ENCODE measurements around the gene DNAAF1.

DNAAF1 gene

DNA sequence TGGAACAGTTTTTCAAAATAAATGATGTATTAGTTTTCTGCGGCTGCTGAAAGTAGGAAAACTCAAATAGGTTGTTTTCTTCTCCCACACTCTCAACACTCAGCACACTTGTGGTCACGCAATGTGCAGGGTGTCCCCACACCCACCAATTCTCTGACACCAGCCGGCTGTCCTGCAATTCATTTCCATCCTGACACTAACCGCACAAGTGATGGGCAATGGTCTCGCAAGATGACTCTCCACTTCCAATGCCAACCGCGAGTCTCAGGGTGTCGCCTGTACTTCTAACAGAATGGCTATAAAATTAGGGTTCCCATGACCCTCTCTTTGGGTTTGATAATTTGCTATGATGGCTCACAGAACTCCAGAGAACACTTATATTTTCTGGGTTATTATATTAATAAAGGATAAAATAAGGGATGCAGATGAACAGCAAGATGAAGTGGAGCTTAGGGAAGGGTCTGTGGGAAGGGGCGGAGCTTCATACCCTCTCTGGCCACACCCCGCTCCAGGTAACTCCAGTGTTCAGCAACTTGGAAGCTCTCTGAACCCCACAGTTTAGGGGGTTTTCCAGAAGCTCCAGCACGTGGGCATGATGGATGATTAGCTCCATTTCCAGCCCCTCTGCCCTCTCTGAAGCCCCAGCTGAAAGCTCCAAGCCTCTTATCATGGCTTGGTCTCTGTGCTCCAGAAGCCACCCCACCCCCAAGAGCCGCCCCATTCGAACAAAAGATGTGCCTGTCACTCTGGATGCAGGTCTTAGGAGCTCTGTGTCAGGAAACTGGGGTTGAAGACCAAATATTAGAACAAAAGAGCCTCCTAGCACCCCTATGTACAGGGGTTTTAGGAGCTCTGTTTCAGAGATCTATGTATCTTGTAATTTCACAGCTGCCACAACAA lies 21.9 kb downstream of the DNAAF1 start:
- H3K4me3 ChIP-seq (ENCODE audit: low read depth, low read length) = peak overlapping the region; percentile 30
- H3K9me3 ChIP-seq (ENCODE audit: control insufficient read depth, insufficient read depth, low read length) = no peaks in the 10 kb centered on the region

DNA sequence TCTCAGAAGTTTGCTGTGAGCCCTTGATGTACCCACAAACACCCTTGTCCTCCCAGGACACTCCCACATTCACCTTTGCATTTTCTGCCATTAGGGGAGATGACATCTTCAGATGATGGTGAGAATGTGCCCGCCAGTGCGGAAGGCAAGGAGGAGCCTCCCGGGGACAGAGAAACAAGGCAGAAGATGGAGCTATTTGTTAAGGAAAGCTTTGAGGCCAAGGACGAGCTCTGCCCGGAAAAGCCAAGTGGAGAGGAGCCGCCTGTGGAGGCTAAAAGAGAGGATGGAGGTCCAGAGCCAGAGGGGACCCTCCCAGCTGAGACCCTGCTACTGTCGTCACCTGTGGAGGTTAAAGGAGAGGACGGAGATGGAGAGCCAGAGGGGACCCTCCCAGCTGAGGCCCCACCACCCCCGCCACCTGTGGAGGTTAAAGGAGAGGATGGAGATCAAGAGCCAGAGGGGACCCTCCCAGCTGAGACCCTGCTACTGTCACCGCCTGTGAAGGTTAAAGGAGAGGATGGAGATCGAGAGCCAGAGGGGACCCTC lies 24.7 kb downstream of the DNAAF1 start:
- Histone ChIP-seq H3K9ac (ENCODE audit: low read depth, low read length) (no peak overlapping the region), H3K36me3 (ENCODE audit: control insufficient read depth, insufficient read depth, low read length) (no peaks in the 10 kb centered on the region), H3K4me1 (ENCODE audit: control insufficient read depth, insufficient read depth, low read length) (peaks cover 2% of the 10 kb centered on the region), H3K9me3 (ENCODE audit: control insufficient read depth, insufficient read depth, low read length) (no peaks in the 10 kb centered on the region), H3K4me3 (ENCODE audit: low read depth, low read length) (no peak overlapping the region), H3K27me3 (ENCODE audit: control insufficient read depth, insufficient read depth, low read length) (no peaks in the 10 kb centered on the region)

More for the DNA sequence above, 21.9 kb downstream of the DNAAF1 start:
- Histone ChIP-seq H3K4me1 (ENCODE audit: control insufficient read depth, insufficient read depth, low read length) (peaks cover 2% of the 10 kb centered on the region), H3K27me3 (ENCODE audit: control insufficient read depth, insufficient read depth, low read length) (no peaks in the 10 kb centered on the region), H3K9ac (ENCODE audit: low read depth, low read length) (no peak overlapping the region), H3K36me3 (ENCODE audit: control insufficient read depth, insufficient read depth, low read length) (no peaks in the 10 kb centered on the region)

DNA sequence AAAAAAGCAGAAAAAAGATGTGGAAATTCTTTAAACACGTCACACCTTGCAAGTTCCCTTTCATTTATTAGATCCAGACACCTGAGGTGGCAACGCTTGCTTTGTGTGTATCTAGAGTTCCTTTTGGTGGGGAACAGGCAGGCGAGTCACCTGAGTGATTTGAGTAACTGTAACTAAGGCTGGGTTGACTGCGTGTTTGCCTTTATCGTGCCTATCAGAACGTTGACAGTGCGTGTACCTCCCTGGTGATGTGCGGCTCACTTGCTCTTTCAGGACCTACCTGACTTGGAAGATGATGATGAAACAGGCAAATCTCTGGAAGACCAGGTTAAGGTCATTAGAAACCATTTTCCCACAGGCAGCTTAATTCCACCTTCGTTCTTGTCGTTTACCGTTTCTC lies 29.3 kb downstream of the DNAAF1 start:
- no peaks in the 10 kb centered on the region for H3K9me3 ChIP-seq (ENCODE audit: control insufficient read depth, insufficient read depth, low read length)
- no peak overlapping the region for H3K4me3 ChIP-seq (ENCODE audit: low read depth, low read length)
- no peaks in the 10 kb centered on the region for H3K27me3 ChIP-seq (ENCODE audit: control insufficient read depth, insufficient read depth, low read length)
- peaks cover 13% of the 10 kb centered on the region for H3K36me3 ChIP-seq (ENCODE audit: control insufficient read depth, insufficient read depth, low read length)
- H3K9ac ChIP-seq (ENCODE audit: low read depth, low read length) = no peak overlapping the region
- no peaks in the 10 kb centered on the region for H3K4me1 ChIP-seq (ENCODE audit: control insufficient read depth, insufficient read depth, low read length)

DNA sequence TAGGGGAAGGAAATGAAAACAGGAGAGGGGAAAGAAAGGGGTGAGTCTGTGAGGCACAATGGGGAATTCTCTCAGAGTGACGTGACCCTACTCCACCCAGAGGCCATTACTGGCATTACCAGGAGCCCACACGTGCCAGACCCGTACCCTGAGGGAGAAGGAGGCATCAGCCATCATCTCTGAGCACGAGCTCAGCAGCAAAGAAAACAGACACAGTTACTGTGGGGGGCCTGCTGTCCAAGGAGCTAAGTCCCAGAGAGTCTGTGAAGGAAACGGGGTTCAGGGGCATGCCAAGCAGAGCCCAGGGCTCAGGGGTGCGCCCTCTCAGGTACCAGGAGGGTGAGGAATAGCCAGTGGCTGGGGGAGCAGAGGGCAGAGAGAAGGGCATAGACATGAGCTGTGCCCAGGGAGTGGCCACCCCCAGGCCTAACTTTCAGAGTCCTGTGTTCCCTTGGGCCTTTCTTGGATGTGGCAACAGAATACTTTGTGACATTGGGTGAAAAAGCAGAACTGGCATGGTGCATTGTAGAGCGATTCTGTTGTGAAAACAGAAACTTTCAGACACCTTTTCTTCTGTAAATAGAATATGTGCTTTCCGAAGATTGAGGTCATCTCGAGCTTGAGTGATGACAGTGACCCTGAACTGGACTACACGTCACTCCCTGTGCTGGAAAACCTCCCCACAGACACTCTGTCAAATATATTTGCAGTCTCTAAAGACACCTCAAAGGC lies 30.4 kb downstream of the DNAAF1 start:
- H3K4me1 ChIP-seq (ENCODE audit: control insufficient read depth, insufficient read depth, low read length) = no peaks in the 10 kb centered on the region
- no peaks in the 10 kb centered on the region for H3K27me3 ChIP-seq (ENCODE audit: control insufficient read depth, insufficient read depth, low read length)
- H3K9ac ChIP-seq (ENCODE audit: low read depth, low read length) = no peak overlapping the region
- no peaks in the 10 kb centered on the region for H3K9me3 ChIP-seq (ENCODE audit: control insufficient read depth, insufficient read depth, low read length)
- H3K4me3 ChIP-seq (ENCODE audit: low read depth, low read length) = no peak overlapping the region
- peaks cover 13% of the 10 kb centered on the region for H3K36me3 ChIP-seq (ENCODE audit: control insufficient read depth, insufficient read depth, low read length)

DNA sequence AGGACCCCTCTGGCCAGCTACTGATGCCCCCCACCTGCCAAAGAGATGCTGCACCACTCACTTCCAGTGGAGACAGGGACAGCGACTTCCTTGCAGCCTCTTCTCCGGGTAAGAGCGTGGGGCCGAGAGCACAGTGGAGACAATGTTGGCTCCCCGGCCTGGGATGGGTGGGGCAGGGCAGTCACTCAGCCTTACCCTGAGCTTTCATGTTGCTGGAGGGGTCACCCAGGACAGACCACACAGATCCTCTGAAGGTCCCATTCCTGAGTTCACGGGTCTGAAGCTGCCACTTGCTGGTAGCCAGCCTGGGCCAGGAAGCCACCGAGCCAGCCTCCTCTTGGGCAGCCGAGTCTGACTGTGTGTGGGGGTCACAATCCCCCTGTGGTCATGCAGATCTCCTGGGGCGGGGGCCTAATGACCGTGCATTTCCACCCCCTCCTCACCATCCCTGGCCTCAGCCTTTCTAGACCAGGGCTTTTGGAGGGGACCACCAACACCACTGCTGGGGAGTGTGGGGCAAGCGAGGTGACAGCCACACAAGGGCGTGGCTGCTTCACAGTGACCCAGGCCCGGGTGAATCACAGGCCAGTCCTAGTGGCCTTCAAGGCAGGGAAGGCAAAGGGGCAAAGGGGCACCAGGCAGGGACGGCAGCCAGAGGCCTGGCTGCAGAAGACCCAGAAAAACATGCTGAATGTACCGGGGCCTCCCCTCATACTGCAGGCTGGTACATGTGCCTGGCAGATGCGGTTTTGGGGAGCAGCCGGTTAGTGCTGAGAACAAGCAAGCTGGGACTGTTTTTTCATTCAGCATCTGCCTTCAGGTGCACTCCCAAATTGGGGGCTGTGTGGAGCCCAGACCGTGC lies 31.3 kb downstream of the DNAAF1 start:
- no peaks in the 10 kb centered on the region for H3K9me3 ChIP-seq (ENCODE audit: control insufficient read depth, insufficient read depth, low read length)
- no peaks in the 10 kb centered on the region for H3K27me3 ChIP-seq (ENCODE audit: control insufficient read depth, insufficient read depth, low read length)
- no peak overlapping the region for H3K4me3 ChIP-seq (ENCODE audit: low read depth, low read length)
- H3K9ac ChIP-seq (ENCODE audit: low read depth, low read length) = no peak overlapping the region
- H3K4me1 ChIP-seq (ENCODE audit: control insufficient read depth, insufficient read depth, low read length) = no peaks in the 10 kb centered on the region
- H3K36me3 ChIP-seq (ENCODE audit: control insufficient read depth, insufficient read depth, low read length) = peaks cover 19% of the 10 kb centered on the region

DNA sequence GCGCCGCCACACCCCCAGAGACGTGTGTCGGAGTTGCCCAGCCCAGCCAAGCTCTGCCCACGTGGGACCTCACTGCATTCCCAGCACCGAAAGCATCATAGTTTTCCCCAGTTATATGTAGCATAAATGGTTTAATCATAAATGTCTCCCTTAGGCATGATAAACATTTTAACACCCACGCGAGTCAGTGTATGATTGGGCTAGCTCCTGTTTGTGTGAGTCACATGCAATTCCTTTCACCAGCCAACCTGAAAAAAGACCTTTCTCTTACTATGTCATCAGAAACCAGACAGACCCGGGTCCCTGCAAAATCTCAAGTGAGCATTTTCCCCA lies 32.6 kb downstream of the DNAAF1 start:
- H3K36me3 ChIP-seq (ENCODE audit: control insufficient read depth, insufficient read depth, low read length) = peaks cover 29% of the 10 kb centered on the region
- H3K4me1 ChIP-seq (ENCODE audit: control insufficient read depth, insufficient read depth, low read length) = no peaks in the 10 kb centered on the region
- no peak overlapping the region for H3K9ac ChIP-seq (ENCODE audit: low read depth, low read length)
- no peak overlapping the region for H3K4me3 ChIP-seq (ENCODE audit: low read depth, low read length)
- no peaks in the 10 kb centered on the region for H3K27me3 ChIP-seq (ENCODE audit: control insufficient read depth, insufficient read depth, low read length)
- H3K9me3 ChIP-seq (ENCODE audit: control insufficient read depth, insufficient read depth, low read length) = no peaks in the 10 kb centered on the region

DNA sequence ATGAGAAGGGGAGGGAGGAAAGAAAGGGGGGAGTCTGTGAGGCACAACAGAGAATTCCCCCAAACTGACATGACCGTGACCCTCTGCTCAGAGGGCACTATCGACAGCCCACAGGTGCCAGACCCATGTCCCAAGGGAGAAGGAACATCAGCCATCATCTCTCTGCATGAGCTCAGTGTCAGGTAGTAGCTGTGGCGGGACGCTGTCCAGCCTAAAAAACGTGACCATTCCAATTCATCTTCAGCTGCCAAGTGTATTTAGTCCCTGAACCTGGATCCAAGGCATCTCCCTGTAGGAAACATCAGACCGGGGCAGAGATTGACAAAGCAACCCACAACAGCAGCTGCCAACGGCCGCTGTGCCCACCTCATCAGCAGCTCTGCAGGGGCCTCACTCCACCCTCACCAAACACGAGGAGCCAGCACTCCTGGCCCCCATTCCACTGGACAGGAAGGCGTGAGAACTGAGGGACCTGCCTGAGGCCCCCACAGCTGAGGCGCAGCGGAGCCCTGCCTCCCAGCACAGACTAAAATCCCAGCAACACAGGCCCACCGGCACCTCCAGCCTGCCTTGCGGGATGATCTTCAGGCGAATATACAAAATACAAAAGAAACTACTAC lies 33.1 kb downstream of the DNAAF1 start:
- Histone ChIP-seq H3K4me1 (ENCODE audit: control insufficient read depth, insufficient read depth, low read length) (no peaks in the 10 kb centered on the region), H3K9ac (ENCODE audit: low read depth, low read length) (no peak overlapping the region), H3K9me3 (ENCODE audit: control insufficient read depth, insufficient read depth, low read length) (no peaks in the 10 kb centered on the region), H3K4me3 (ENCODE audit: low read depth, low read length) (no peak overlapping the region), H3K36me3 (ENCODE audit: control insufficient read depth, insufficient read depth, low read length) (peaks cover 32% of the 10 kb centered on the region), H3K27me3 (ENCODE audit: control insufficient read depth, insufficient read depth, low read length) (no peaks in the 10 kb centered on the region)

DNA sequence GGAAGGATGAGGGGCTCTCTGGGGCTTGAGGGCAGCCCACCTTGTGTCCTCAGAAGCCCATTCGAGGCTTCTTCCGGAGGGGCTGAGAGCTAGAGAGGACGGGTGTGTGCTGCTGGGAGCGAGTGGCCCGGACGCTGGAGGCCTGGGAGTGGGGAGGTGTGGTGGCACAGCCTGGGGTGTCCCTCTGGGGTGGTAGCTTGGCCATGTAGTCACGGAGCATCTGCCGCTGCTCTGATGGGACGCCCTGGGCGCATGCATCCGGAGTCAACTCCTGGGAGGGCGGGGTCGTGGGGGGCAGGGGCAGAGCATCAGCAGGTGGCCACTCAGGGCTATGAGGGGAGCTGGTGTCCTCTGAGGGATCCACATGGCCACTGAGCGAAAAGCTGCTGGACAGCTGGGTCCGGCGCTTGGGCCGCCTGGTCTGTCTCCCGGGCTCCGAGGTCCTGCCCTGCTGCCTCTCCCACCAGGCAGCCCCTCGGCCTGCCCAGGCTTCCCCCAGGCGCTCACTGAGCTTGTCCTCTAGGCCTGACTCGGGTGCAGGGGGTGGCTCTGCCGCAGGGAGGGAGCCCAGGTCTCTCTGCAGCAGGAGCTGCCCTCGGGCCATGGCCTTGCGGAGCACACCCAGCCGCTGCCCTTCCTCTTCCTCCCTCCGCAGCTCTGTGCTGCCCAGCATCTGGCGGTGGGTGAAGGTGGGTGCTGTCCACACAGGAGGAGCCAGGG lies 33.9 kb downstream of the DNAAF1 start:
- H3K27me3 ChIP-seq (ENCODE audit: control insufficient read depth, insufficient read depth, low read length) = no peaks in the 10 kb centered on the region
- no peaks in the 10 kb centered on the region for H3K9me3 ChIP-seq (ENCODE audit: control insufficient read depth, insufficient read depth, low read length)
- H3K36me3 ChIP-seq (ENCODE audit: control insufficient read depth, insufficient read depth, low read length) = peaks cover 35% of the 10 kb centered on the region
- H3K4me1 ChIP-seq (ENCODE audit: control insufficient read depth, insufficient read depth, low read length) = no peaks in the 10 kb centered on the region
- H3K9ac ChIP-seq (ENCODE audit: low read depth, low read length) = no peak overlapping the region
- no peak overlapping the region for H3K4me3 ChIP-seq (ENCODE audit: low read depth, low read length)

DNA sequence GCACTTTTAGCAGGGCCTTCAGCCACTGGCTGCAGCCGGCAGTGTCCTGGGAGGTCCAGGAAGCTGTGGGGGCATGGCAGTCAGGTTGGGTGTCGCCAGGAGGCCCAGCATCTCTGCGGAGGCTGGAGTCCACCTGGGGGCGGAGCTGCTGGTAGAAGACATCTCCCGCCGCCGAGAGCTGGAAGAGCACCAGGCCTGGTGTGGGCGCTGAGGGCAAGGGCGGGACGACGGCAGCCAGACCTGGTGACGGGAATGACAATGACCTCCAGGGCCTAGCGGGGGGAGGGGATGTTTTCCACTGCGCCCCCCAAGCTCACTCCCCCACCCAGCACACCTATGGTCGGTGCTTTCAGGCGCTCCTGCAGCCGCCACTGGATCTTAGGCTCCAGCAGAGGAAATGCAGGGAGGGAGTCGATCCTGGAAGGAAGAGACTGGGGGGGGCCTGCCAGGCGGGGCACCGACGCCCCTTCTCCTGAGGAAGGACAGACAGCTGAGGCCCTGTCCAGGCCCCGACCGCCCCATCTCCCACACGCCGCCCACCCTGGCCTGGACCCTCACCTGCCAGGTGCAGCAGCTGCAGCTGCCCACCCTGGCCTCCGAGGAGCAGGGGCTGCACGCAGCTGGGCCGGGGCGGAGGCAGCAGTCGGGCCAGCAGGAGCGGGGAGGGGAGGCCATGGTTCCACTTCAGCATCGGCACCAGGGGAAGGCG lies 34.7 kb downstream of the DNAAF1 start:
- Histone ChIP-seq H3K9ac (ENCODE audit: low read depth, low read length) (no peak overlapping the region), H3K27me3 (ENCODE audit: control insufficient read depth, insufficient read depth, low read length) (no peaks in the 10 kb centered on the region), H3K4me3 (ENCODE audit: low read depth, low read length) (no peak overlapping the region), H3K36me3 (ENCODE audit: control insufficient read depth, insufficient read depth, low read length) (peaks cover 41% of the 10 kb centered on the region), H3K9me3 (ENCODE audit: control insufficient read depth, insufficient read depth, low read length) (no peaks in the 10 kb centered on the region), H3K4me1 (ENCODE audit: control insufficient read depth, insufficient read depth, low read length) (no peaks in the 10 kb centered on the region)

DNA sequence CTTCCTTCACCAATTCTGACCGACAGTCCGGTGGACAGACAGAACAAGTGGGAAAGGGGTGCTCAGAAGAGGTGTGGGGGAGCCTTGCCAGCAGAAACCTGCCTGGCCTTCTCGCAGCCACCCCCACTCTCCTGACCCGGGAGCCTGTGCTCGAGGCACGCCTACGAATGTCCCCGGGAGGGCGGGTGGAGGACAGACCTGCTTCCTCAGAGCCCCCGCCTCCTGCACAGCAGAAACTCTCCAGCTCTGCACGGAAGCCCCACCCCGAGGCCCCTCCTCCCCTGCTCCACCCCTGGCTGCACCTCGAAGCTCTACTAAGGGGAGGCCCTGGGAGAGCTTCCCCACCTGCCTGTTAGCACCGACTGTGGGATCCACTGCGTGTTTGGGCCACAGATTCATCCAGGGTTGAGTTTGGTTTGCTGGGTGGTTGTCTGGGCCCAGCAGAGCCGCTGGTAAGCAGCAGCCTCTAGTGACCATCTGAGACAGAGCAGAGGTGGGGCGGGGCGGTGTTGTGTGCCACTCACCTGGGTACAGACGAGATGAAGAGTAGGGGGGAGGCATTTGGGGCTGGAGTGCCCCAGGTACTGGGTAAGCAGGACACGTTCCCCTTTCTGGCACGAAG lies 35.5 kb downstream of the DNAAF1 start:
- Histone ChIP-seq H3K4me3 (ENCODE audit: low read depth, low read length) (no peak overlapping the region), H3K27me3 (ENCODE audit: control insufficient read depth, insufficient read depth, low read length) (no peaks in the 10 kb centered on the region), H3K36me3 (ENCODE audit: control insufficient read depth, insufficient read depth, low read length) (peaks cover 45% of the 10 kb centered on the region), H3K9ac (ENCODE audit: low read depth, low read length) (no peak overlapping the region), H3K9me3 (ENCODE audit: control insufficient read depth, insufficient read depth, low read length) (no peaks in the 10 kb centered on the region), H3K4me1 (ENCODE audit: control insufficient read depth, insufficient read depth, low read length) (no peaks in the 10 kb centered on the region)

Data from iPS-15b (cell line).